ENCODE results near the gene EMP1. TPM values are rescaled to one million over a fixed set of nuclear protein-coding genes. Genes with fewer than 3 reads are reported as not detected.

The EMP1 gene
- total RNA-seq, 6 experiments from 2014 or later = 217 to 417 (median 356) TPM

DNA sequence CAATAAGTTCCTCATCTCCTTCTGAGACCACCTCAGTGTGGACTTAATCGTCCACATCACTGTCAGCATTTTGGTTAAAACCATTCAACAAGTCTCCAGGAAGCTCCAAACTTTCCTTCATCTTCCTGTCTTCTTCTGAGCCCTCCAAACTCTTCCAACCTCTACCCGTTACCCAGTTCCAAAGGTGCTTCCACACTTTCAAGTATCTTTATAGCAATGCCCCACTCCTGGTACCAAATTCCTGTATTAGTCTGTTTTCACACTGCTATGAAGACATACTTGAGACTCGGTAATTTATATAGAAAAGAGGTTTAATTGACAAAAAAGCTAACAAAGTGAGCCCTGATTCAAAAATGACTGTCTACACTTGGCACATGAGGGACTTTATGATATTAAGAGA lies 22.8 kb downstream of the EMP1 start:
- H3K4me3 Mint-ChIP-seq = no peak overlapping the region
- peaks cover 90% of the 10 kb centered on the region for H3K4me1 Mint-ChIP-seq (ENCODE audit: low read depth)
- DNase-seq = no peak
- H3K27ac Mint-ChIP-seq = peak overlapping the region; percentile 50
- H3K36me3 Mint-ChIP-seq (ENCODE audit: low read depth) = peaks cover 51% of the 10 kb centered on the region
- TF ChIP-seq, protein P1, sequence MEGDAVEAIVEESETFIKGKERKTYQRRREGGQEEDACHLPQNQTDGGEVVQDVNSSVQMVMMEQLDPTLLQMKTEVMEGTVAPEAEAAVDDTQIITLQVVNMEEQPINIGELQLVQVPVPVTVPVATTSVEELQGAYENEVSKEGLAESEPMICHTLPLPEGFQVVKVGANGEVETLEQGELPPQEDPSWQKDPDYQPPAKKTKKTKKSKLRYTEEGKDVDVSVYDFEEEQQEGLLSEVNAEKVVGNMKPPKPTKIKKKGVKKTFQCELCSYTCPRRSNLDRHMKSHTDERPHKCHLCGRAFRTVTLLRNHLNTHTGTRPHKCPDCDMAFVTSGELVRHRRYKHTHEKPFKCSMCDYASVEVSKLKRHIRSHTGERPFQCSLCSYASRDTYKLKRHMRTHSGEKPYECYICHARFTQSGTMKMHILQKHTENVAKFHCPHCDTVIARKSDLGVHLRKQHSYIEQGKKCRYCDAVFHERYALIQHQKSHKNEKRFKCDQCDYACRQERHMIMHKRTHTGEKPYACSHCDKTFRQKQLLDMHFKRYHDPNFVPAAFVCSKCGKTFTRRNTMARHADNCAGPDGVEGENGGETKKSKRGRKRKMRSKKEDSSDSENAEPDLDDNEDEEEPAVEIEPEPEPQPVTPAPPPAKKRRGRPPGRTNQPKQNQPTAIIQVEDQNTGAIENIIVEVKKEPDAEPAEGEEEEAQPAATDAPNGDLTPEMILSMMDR (IDR thresholded peaks at IDR 0.05) = no peak
- H3K9me3 Mint-ChIP-seq = peaks cover 24% of the 10 kb centered on the region
- peaks cover 20% of the 10 kb centered on the region for H3K27me3 Mint-ChIP-seq (ENCODE audit: insufficient read depth)

DNA sequence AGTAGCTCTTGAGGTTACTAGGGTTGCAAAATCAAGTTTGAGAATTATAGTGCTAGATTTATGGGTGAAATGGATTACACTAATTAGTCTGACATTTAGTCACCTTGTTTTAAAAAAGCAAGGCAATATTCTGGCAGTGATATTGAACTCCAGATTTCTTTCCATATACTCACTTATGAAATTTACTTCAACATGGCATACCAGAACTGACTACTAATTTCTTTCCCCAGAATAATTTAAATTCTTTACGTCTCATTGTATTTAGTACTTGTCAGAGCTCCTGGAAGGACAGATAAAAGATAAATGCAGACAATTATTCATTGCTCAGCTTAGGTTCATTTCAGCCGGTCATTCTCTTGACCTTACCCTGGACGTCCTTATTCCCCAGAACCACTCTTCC lies 24.3 kb downstream of the EMP1 start:
- TF ChIP-seq, protein P1 (IDR thresholded peaks at IDR 0.05) = no peak
- Mint-ChIP-seq H3K27ac (peak overlapping the region; percentile 89), H3K4me3 (peak overlapping the region; percentile 15; the same call in 1 of the 2 replicates), H3K36me3 (ENCODE audit: low read depth) (peaks cover 40% of the 10 kb centered on the region), H3K4me1 (ENCODE audit: low read depth) (peaks cover 97% of the 10 kb centered on the region), H3K9me3 (peaks cover 24% of the 10 kb centered on the region), H3K27me3 (ENCODE audit: insufficient read depth) (peaks cover 13% of the 10 kb centered on the region)
- peak; percentile 72 for DNase-seq

DNA sequence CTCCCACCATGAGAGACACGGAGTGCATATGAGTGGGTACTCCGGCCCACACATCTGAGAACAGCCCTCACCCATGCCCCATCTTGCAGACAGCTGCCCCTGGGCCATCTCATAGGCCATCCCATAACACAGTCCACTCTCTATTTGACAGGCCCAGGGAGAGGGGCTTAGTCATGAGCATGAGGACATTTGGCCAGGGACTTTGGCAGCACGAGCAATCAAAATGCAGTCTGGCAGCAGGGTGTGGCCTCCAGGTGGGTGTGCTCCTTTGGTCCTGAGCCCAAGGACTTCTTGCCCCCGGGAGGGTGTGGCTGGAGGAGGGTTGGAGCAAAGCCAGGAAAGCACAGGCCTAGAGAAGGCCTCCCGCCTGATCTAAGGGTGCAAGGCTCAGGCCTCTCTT lies 25.6 kb downstream of the EMP1 start:
- TF ChIP-seq, protein P1 (IDR thresholded peaks at IDR 0.05) = no peak
- no peak for DNase-seq

DNA sequence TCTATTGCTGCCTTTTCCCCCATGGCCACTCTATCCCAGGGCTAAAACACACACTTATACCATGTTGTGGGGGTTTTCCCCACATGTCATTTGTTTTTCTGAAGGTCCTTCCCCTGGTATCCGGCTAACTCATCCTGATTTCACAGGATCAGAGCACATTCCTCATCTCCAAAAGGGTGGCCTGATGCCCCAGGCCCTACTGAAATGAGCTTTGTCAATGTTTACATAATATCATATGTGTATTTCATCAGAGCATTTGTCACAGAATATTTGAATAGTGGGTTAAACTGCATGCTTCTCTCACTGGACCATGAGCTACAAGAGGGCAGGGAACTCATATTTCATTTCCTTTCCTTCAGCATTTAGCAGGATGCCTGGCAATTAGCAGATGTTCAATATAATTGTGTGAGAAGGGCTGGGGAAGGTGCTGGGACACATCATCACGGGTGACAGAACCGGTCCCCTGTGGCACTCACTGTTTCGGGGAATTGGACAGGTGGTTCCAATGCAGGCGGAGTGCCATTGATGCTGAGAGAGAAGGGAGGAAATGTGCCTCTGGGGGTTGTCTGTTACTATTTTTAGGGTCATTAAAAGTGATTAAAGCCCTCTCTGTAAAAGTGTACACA lies 26.8 kb downstream of the EMP1 start:
- Mint-ChIP-seq H3K9me3 (peaks cover 14% of the 10 kb centered on the region), H3K27ac (peak overlapping the region; percentile 89), H3K4me1 (ENCODE audit: low read depth) (peaks cover 81% of the 10 kb centered on the region), H3K36me3 (ENCODE audit: low read depth) (peaks cover 17% of the 10 kb centered on the region), H3K27me3 (ENCODE audit: insufficient read depth) (peaks cover 8% of the 10 kb centered on the region), H3K4me3 (peak overlapping the region; percentile 66)
- peak; percentile 87 for DNase-seq
- TF ChIP-seq, protein P1 (IDR thresholded peaks at IDR 0.05) = no peak

More for the DNA sequence above, 25.6 kb downstream of the EMP1 start:
- Mint-ChIP-seq H3K4me1 (ENCODE audit: low read depth) (peaks cover 92% of the 10 kb centered on the region), H3K9me3 (peaks cover 24% of the 10 kb centered on the region), H3K4me3 (peak overlapping the region; percentile 66; the same call in 1 of the 2 replicates), H3K27ac (peak overlapping the region; percentile 89), H3K36me3 (ENCODE audit: low read depth) (peaks cover 30% of the 10 kb centered on the region), H3K27me3 (ENCODE audit: insufficient read depth) (peaks cover 12% of the 10 kb centered on the region)

DNA sequence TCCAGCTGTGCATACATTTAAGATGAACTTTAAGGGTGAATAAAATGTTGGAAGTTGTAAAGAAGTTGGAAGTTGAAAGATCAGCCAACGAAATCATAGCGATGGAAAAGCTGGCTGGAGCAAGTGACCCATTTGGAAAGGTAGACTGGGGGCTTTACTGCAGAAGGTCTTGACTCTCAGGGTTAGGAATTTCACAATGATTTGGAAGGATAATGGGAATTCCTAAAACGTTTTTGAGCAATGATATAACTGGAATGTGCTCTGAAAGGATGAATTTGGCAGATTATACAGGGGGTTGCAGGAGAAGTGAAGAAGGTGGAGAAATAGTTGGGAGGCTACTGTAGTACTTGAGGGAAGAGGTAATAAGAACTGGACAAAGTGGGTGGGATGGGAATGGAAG lies 27.4 kb downstream of the EMP1 start:
- H3K4me3 Mint-ChIP-seq = peak overlapping the region; percentile 66
- H3K27ac Mint-ChIP-seq = peak overlapping the region; percentile 89
- TF ChIP-seq, protein P1 (IDR thresholded peaks at IDR 0.05) = no peak
- DNase-seq = no peak
- peaks cover 8% of the 10 kb centered on the region for H3K27me3 Mint-ChIP-seq (ENCODE audit: insufficient read depth)
- peaks cover 7% of the 10 kb centered on the region for H3K9me3 Mint-ChIP-seq
- H3K36me3 Mint-ChIP-seq (ENCODE audit: low read depth) = peaks cover 11% of the 10 kb centered on the region
- H3K4me1 Mint-ChIP-seq (ENCODE audit: low read depth) = peaks cover 75% of the 10 kb centered on the region
